Pancreas (tissue), 10 donors: ENCODE data around the gene ARPP19. TPM values are rescaled to one million over a fixed set of nuclear protein-coding genes. Genes with fewer than 3 reads are reported as not detected.
"Not testable (repeated sequence)": the region's sequence is repeated elsewhere in the genome, so short reads cannot be mapped to it uniquely, and the experiment has no call there.

Experiments used
- ATAC-seq, 4 donors: fragments of 200-7000 bp; cut with Tn5 transposase; one replicate each; pipeline versions ENCODE4 v1.8.0 to v1.9.1; 2020; ENCODE audit warnings: mild to moderate bottlenecking in 4 of 4, moderate library complexity in 4 of 4
- DNase-seq, 6 donors: peaks; one replicate each; pipeline ENCODE4 v3.0.0-alpha.2; 2020
- FAIRE-seq: peaks from 2 replicates; lab custom pipeline; 2012; peaks lifted over from hg19 to GRCh38; lab: Jason Lieb, UNC
- H3K27ac ChIP-seq, 4 donors: fragments of 200-600 bp; sonication (generic); 1 replicate in 3 of 4; 2 replicates in 1 of 4; pipeline versions ENCODE4 v1.5.0 to v1.8.0; 2020
- H3K27me3 ChIP-seq, 4 donors: fragments of 200-600 bp; one replicate each; pipeline ENCODE4 v1.8.0; 2021
- H3K36me3 ChIP-seq, 3 donors: fragments of 200-600 bp; sonication (generic) in 1 of 3; one replicate each; pipeline versions ENCODE4 v1.5.0 to v1.8.0; 2020 to 2021
- H3K4me1 ChIP-seq, 3 donors: fragments of 200-600 bp; one replicate each; pipeline ENCODE4 v1.8.0; 2021
- H3K4me3 ChIP-seq, 4 donors: fragments of 200-600 bp; sonication (generic) in 2 of 4; one replicate each; pipeline versions ENCODE4 v1.5.0 to v1.8.0; 2020 to 2021
- H3K9me3 ChIP-seq, 4 donors: fragments of 200-600 bp; one replicate each; pipeline ENCODE4 v1.8.0; 2021
- WGBS, 2 donors: extraction: QIAGEN DNeasy Blood & Tissue Kit; methylation state at CpG; one replicate each; pipeline ENCODE4 v1.1.7; 2013; 5-methylcytosine and 5-hydroxymethylcytosine counted together
- intact Hi-C, 3 donors: fragments of 100-400 bp; cut with DNase I; formaldehyde crosslinking; loops; one replicate each; pipeline versions ENCODE4 v1.11.1 to v1.14.2; 2022
- polyA plus RNA-seq, 2 donors: library from polyadenylated mRNA; stranded (reverse); fragments of 200-250 nt; gene quantifications; one replicate each; pipeline ENCODE4 v1.2.3, GENCODE V29; 2013
- total RNA-seq, 6 donors: library from RNA; stranded (reverse); fragmentation: NEBNext Ultra II Directional in 4 of 6; extraction: Animal tissue kit (Norgen Biotek cat#: 25700) in 4 of 6; gene quantifications; one replicate each; pipeline versions ENCODE4 v1.2.1 to v1.2.4, GENCODE V29; 2021 to 2023
- TF ChIP-seq, protein P1 (sequence below), 4 donors: fragments of 200-600 bp; sonication (generic) in 3 of 4; IDR thresholded peaks; one replicate each; pipeline versions ENCODE4 v1.5.0 to v1.8.0; 2021; ENCODE audit warnings: antibody characterized with exemption in 4 of 4
- donor health status: healthy with polysubstance abuse.
- donor health status: DM: no; HTN: no; CAD: no; lungs with moderate emphysema.
- donor health status: DM: no; HTN: no; CAD: no.
- donor health status: control.
- donor health status: control.
- donor health status: Bipolar disorder and iron deficiency.
- donor health status: DM: yes; HTN: yes; CAD: no.
- donor health status: DM: no; HTN: no; CAD: no.
- donor health status: DM: no; HTN: no; CAD: no.
- donor health status: DM: yes; HTN: yes; CAD: no.

The ARPP19 gene
- total and polyA plus RNA-seq, 8 donors, result 11.4 to 73.3 (median 37.2) TPM

DNA sequence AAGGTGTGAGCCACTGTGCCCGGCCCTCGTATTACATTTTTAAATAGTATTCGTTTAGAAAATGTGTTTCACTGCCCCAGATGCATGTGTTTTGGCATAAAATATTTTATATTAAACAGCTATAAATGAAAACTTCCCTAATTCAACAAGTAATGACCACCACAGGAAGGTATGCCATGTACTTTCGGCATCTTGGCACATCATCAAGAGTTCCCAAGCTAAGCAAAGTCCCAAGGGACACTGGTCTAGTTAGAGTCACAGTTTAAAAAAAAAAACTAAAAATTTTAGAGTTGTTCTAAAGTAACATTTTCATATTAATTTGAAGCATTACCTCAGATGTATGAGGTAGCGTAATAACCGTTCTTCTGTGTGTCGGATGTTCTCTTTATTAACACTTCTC, 15.6 kb upstream of the ARPP19 start:
- H3K36me3 ChIP-seq, result peaks cover 0 to 48% (median 0%) of the 10 kb centered on the region in 3 donors
- H3K9me3 ChIP-seq, result no peaks in the 10 kb centered on the region
- 93 to 96% methylated on average over 7 of the region's 7 CpGs for WGBS, 2 donors
- no peak overlapping the region for H3K27ac ChIP-seq
- intact Hi-C loops, result no loop called here
- no peaks in the 10 kb centered on the region for H3K4me1 ChIP-seq
- no peak for ATAC-seq
- DNase-seq, result no peak
- TF ChIP-seq, protein P1, sequence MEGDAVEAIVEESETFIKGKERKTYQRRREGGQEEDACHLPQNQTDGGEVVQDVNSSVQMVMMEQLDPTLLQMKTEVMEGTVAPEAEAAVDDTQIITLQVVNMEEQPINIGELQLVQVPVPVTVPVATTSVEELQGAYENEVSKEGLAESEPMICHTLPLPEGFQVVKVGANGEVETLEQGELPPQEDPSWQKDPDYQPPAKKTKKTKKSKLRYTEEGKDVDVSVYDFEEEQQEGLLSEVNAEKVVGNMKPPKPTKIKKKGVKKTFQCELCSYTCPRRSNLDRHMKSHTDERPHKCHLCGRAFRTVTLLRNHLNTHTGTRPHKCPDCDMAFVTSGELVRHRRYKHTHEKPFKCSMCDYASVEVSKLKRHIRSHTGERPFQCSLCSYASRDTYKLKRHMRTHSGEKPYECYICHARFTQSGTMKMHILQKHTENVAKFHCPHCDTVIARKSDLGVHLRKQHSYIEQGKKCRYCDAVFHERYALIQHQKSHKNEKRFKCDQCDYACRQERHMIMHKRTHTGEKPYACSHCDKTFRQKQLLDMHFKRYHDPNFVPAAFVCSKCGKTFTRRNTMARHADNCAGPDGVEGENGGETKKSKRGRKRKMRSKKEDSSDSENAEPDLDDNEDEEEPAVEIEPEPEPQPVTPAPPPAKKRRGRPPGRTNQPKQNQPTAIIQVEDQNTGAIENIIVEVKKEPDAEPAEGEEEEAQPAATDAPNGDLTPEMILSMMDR (IDR thresholded peaks at IDR 0.05), result no peak
- H3K27me3 ChIP-seq, result no peaks in the 10 kb centered on the region
- H3K4me3 ChIP-seq, result no peak overlapping the region
- FAIRE-seq, result no peak

DNA sequence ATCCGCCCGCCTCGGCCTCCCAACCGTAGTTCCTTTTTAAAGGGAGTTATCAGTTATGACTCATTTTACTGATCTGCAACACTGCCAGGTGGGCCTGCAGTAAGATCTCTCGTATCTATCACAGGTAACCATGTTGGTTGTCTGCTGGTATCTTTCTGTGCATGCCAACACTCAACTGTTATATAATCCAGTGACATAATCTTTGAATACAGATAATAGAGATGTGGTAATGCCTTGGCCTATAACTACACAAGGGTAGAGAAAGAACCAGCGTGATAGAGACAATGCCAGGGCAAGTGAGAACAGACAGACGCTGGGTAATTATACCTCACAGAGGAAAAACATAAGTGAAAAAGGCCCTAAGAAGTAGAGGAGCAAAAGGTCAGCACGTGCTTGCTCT, 11.0 kb upstream of the ARPP19 start:
- intact Hi-C loops, result no loop called here
- DNase-seq (no peak), ATAC-seq (peak in 2 of 4 donors; percentile 32 to 37), FAIRE-seq (no peak)
- WGBS, 2 donors, result 81 to 82% methylated on average over 8 of the region's 8 CpGs
- TF ChIP-seq, protein P1 (IDR thresholded peaks at IDR 0.05), result no peak
- no peaks in the 10 kb centered on the region for H3K4me1 ChIP-seq
- H3K36me3 ChIP-seq, result peaks cover 0 to 23% (median 0%) of the 10 kb centered on the region in 3 donors
- H3K27me3 ChIP-seq, result no peaks in the 10 kb centered on the region
- H3K4me3 ChIP-seq, result no peak overlapping the region
- no peak overlapping the region for H3K27ac ChIP-seq
- H3K9me3 ChIP-seq, result no peaks in the 10 kb centered on the region

DNA sequence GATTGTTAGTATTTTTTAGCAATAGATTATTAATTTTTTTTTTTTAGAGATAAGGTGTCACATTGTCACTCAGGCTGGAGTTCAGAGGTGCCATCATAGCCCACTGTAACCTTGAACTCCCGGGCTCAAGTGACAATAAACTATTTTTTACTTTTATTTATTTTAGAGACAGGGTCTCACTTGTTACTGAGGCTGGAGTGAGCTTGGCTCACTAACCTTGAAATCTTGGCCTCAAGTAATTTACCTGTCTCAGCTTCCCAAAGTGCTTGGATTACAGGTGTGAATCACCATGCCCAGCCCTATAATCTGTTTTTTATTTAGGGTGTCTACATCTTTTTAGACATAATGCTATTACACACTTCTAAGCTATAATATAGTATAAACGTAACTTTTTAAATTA, 7.9 kb upstream of the ARPP19 start:
- TF ChIP-seq, protein P1 (IDR thresholded peaks at IDR 0.05), result no peak
- no peak overlapping the region for H3K4me3 ChIP-seq
- intact Hi-C loops, result no loop called here
- no peaks in the 10 kb centered on the region for H3K4me1 ChIP-seq
- no peaks in the 10 kb centered on the region for H3K9me3 ChIP-seq
- ATAC-seq, result no peak
- peaks cover 0 to 9% (median 0%) of the 10 kb centered on the region in 3 donors for H3K36me3 ChIP-seq
- no peak overlapping the region for H3K27ac ChIP-seq
- H3K27me3 ChIP-seq, result no peaks in the 10 kb centered on the region
- no peak for FAIRE-seq
- no peak for DNase-seq
- 88 to 95% methylated on average over 2 of the region's 2 CpGs for WGBS, 2 donors

DNA sequence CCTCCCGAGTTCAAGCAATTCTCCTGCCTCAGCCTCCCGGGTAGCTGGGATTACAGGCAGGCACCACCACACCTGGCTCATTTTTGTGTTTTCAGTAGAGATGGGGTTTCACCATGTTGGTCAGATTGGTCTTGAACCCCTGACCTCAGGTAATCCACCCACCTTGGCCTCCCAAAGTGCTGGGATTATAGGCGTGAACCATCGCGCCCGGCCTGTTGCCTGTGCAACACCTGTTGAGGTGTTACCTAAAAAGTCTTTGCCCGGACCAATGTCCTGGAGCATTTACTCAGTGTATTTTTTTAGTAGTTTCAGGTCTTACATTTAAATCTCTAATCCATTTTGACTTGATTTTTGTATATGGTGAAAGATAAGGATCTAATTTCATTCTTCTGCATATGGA, 6.7 kb upstream of the ARPP19 start:
- 83 to 84% methylated on average over 7 of the region's 7 CpGs for WGBS, 2 donors
- ATAC-seq, intact Hi-C loops, H3K4me3 ChIP-seq, H3K27ac ChIP-seq, DNase-seq, H3K4me1 ChIP-seq, H3K36me3 ChIP-seq, FAIRE-seq, H3K9me3 ChIP-seq, H3K27me3 ChIP-seq: not testable (repeated sequence)

DNA sequence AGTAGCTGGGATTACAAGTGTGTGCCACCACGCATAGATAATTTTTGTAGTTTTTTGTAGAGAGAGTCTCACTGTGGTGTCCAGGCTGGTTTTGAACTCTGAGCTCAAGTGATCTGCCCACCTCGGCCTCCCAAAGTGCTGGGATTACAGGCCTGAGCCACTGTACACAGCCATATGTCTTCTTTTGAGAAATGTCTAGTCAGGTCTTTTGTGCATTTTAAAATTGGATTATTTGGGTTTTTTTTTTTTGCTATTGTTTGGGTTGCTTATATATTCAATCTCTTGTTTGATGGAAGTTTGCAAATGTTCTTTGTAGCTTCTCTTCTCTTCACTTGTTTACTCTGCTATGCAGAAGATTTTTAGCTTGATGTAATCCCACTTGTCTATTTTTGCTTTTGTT, 6.2 kb upstream of the ARPP19 start:
- no peak for FAIRE-seq
- Histone ChIP-seq H3K36me3 (peaks cover 0 to 3% (median 0%) of the 10 kb centered on the region in 3 donors), H3K27ac (no peak overlapping the region), H3K4me3 (no peak overlapping the region), H3K27me3 (no peaks in the 10 kb centered on the region), H3K4me1 (no peaks in the 10 kb centered on the region), H3K9me3 (no peaks in the 10 kb centered on the region)
- ATAC-seq, result no peak
- DNase-seq, result no peak
- intact Hi-C loops, result no loop called here
- TF ChIP-seq, protein P1 (IDR thresholded peaks at IDR 0.05), result no peak
- WGBS, 2 donors, result 92 to 97% methylated on average over 2 of the region's 2 CpGs

DNA sequence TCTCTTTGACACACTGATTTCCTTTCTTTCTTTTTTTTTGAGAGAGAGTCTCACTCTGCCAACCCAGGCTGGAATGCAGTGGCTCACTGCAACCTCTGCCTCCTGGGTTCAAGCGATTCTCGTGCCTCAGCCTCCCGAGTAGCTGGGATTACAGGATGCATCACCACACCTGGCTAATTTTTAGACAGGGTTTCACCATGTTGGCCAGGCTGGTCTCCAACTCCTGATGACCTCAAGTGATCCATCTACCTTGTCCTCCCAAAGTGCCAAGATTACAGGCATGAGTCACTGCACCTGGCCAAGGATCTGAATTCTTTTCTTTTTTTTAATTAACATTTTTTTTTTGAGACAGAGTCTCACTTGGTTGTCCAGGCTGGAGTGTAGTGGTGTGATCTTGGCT, 5.8 kb upstream of the ARPP19 start:
- FAIRE-seq, result not testable (repeated sequence)
- peak in 2 of 4 donors; percentile 25 to 65 for ATAC-seq
- 70 to 74% methylated on average over 3 of the region's 3 CpGs for WGBS, 2 donors

More for the DNA sequence above, 5.8 kb upstream of the ARPP19 start:
- H3K9me3 ChIP-seq, H3K27ac ChIP-seq, H3K4me3 ChIP-seq, DNase-seq, intact Hi-C loops, H3K27me3 ChIP-seq, H3K4me1 ChIP-seq, H3K36me3 ChIP-seq: not testable (repeated sequence)
